AG09309 (cell line): ENCODE measurements around the gene TAMALIN.
A peak's percentile ranks its signal among the peaks of the same experiment; 100 is the strongest.

Source experiments
- DNase-seq: peaks from one replicate; pipeline ENCODE4 v3.0.0-alpha.2; 2010; ENCODE audit warnings: low read depth
- H3K4me3 ChIP-seq: 2 replicates; pipeline ENCODE4 v1.5.1; 2011; ENCODE audit warnings: mild to moderate bottlenecking, low read depth, low read length, moderate library complexity; ENCODE audit not compliant: control insufficient read depth
- CTCF ChIP-seq: IDR thresholded peaks from 2 replicates; pipeline ENCODE4 v1.5.1; 2011; ENCODE audit warnings: mild to moderate bottlenecking, low read depth, low read length, inconsistent platforms; ENCODE audit not compliant: insufficient read depth, control insufficient read depth; ENCODE audit errors: missing control alignments

Gene TAMALIN

GRCh38 chr12:52041695-52042123, 35.0 kb downstream of the TAMALIN start:
- no peak for DNase-seq

GRCh38 chr12:52042706-52043385, 36.1 kb downstream of the TAMALIN start:
- TF ChIP-seq CTCF: no peak
- DNase-seq: no peak
- H3K4me3 ChIP-seq: no peak overlapping the region

More at GRCh38 chr12:52041695-52042123, 35.0 kb downstream of the TAMALIN start:
- no peak overlapping the region for H3K4me3 ChIP-seq
- no peak for TF ChIP-seq CTCF

- no peak overlapping the region; the same call in 1 of the 2 replicates for H3K4me3 ChIP-seq
- no peak for TF ChIP-seq CTCF
- no peak for DNase-seq
Measured at GRCh38 chr12:52043386-52044212, 36.9 kb downstream of the TAMALIN start.

- H3K4me3 ChIP-seq: no peak overlapping the region; the same call in 1 of the 2 replicates
- DNase-seq: peak; percentile 96
- TF ChIP-seq CTCF: no peak
Measured at GRCh38 chr12:52044292-52044983, 37.7 kb downstream of the TAMALIN start.

- DNase-seq: no peak
- no peak for TF ChIP-seq CTCF
Measured at GRCh38 chr12:52045794-52046199, 39.1 kb downstream of the TAMALIN start.

GRCh38 chr12:52046859-52047258, 40.1 kb downstream of the TAMALIN start:
- DNase-seq: no peak
- no peak for TF ChIP-seq CTCF
- no peak overlapping the region for H3K4me3 ChIP-seq

More at GRCh38 chr12:52045794-52046199, 39.1 kb downstream of the TAMALIN start:
- no peak overlapping the region for H3K4me3 ChIP-seq
